Measurements from ENCODE around the gene AFM. TPM values are rescaled to one million over a fixed set of nuclear protein-coding genes. Genes with fewer than 3 reads are reported as not detected.

The AFM gene
- total and polyA plus RNA-seq, 4 donors, result 0.09 TPM; not detected in 3

DNA sequence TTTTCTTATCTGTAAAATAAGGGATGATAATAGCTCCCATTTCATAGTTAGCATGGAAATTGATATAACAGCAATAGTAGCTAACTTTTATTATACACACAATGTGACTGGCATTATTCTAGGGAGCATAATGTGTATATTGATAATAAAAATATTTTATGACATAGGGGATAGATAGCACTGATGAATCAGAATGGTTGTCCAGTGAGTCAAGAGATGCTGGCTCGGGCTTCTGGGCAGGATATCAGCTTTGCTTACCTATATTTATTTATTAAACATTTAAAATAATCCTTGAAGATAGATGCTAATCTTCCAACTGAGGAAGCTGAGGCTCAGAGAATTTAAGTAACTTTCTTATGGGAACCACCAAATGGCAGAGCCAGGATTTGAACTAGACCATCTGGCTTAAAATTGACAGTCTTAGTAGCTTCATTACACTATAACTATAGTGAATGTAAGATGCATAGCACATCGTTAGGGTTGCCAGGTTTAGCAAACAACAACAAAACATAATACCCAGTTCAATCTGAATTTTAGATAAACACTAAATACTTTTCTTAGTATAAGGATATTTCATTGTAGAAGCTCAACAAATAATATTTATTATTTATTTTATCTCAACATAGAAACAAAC, 42.8 kb upstream of the AFM start:
- WGBS, 2 donors, result 79 to 86% methylated on average over 2 of the region's 2 CpGs

DNA sequence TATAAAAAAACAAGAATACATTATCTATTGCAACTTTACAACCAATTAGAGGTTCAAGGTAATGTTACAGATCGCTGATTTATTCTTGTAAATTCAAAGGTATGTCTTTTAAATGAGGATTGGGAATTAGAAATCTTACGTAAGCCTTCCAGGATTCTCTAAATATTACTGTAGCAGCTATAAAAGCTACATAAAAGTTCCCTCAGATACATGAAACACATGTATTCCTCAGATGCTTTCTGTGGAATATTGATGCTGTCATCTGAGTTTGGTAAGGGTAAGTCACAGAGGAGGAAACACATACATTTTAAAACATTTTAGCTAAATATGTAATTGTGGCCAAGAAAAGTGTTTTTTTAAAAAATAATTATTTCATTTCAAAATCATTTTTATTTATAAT, 42.1 kb upstream of the AFM start:
- H3K4me3 ChIP-seq, result no peak overlapping the region

More for the DNA sequence above, 42.8 kb upstream of the AFM start:
- Histone ChIP-seq H3K27me3 (ENCODE audit: control insufficient read depth in 3 of 3, insufficient read depth in 3 of 3, low read length in 2 of 3) (no peaks in the 10 kb centered on the region), H3K9me3 (ENCODE audit: control insufficient read depth in 4 of 4, insufficient read depth in 3 of 4, low read length in 3 of 4) (no peaks in the 10 kb centered on the region), H3K27ac (ENCODE audit: low read depth in 1 of 2, low read length in 1 of 2) (no peak overlapping the region), H3K36me3 (ENCODE audit: control insufficient read depth in 4 of 4, insufficient read depth in 4 of 4, low read length in 4 of 4) (no peaks in the 10 kb centered on the region), H3K9ac (ENCODE audit: insufficient read depth in 1 of 2, low read length in 2 of 2) (no peak overlapping the region), H3K4me3 (no peak overlapping the region), H3K4me1 (ENCODE audit: control insufficient read depth in 5 of 5, insufficient read depth in 5 of 5, low read length in 5 of 5) (no peaks in the 10 kb centered on the region)
- DNase-seq (no peak), ATAC-seq (ENCODE audit: insufficient read depth, low FRiP score) (no peak)
- TF ChIP-seq, protein P1, sequence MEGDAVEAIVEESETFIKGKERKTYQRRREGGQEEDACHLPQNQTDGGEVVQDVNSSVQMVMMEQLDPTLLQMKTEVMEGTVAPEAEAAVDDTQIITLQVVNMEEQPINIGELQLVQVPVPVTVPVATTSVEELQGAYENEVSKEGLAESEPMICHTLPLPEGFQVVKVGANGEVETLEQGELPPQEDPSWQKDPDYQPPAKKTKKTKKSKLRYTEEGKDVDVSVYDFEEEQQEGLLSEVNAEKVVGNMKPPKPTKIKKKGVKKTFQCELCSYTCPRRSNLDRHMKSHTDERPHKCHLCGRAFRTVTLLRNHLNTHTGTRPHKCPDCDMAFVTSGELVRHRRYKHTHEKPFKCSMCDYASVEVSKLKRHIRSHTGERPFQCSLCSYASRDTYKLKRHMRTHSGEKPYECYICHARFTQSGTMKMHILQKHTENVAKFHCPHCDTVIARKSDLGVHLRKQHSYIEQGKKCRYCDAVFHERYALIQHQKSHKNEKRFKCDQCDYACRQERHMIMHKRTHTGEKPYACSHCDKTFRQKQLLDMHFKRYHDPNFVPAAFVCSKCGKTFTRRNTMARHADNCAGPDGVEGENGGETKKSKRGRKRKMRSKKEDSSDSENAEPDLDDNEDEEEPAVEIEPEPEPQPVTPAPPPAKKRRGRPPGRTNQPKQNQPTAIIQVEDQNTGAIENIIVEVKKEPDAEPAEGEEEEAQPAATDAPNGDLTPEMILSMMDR (IDR thresholded peaks at IDR 0.05; ENCODE audit: control extremely low read depth, extremely low read depth), result no peak

DNA sequence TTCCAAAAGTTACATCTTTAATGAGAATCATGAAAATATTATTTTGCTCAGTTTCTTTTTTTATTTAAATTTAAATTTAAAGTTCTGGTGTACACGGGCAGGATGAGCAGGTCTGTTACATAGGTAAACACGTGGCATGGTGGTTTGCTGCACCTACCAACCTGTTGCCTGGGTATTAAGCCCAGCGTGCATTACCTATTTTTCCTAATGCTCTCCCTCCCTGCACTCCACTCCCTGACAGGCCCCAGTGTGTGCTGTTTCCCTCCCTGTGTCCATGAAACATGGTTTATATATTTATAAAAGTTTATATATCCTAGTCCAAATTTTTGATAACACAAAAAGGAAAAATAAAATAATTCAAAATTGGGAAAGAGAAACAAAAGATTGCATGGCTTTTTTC, 41.6 kb upstream of the AFM start:
- Histone ChIP-seq H3K27me3 (ENCODE audit: control insufficient read depth in 3 of 3, insufficient read depth in 3 of 3, low read length in 2 of 3) (no peaks in the 10 kb centered on the region), H3K9ac (ENCODE audit: insufficient read depth in 1 of 2, low read length in 2 of 2) (no peak overlapping the region), H3K36me3 (ENCODE audit: control insufficient read depth in 4 of 4, insufficient read depth in 4 of 4, low read length in 4 of 4) (no peaks in the 10 kb centered on the region), H3K4me3 (no peak overlapping the region), H3K4me1 (ENCODE audit: control insufficient read depth in 5 of 5, insufficient read depth in 5 of 5, low read length in 5 of 5) (no peaks in the 10 kb centered on the region), H3K9me3 (ENCODE audit: control insufficient read depth in 4 of 4, insufficient read depth in 3 of 4, low read length in 3 of 4) (no peaks in the 10 kb centered on the region), H3K27ac (ENCODE audit: low read depth in 1 of 2, low read length in 1 of 2) (no peak overlapping the region)
- WGBS, 2 donors, result 81 to 88% methylated on average over 3 of the region's 3 CpGs
- TF ChIP-seq, protein P1 (IDR thresholded peaks at IDR 0.05; ENCODE audit: control extremely low read depth, extremely low read depth), result no peak
- no peak for DNase-seq
- no peak for ATAC-seq (ENCODE audit: insufficient read depth, low FRiP score)

More for the DNA sequence above, 42.1 kb upstream of the AFM start:
- no peak for ATAC-seq (ENCODE audit: insufficient read depth, low FRiP score)
- no peak overlapping the region for H3K9ac ChIP-seq (ENCODE audit: insufficient read depth in 1 of 2, low read length in 2 of 2)
- H3K9me3 ChIP-seq (ENCODE audit: control insufficient read depth in 4 of 4, insufficient read depth in 3 of 4, low read length in 3 of 4), result no peaks in the 10 kb centered on the region
- no peaks in the 10 kb centered on the region for H3K27me3 ChIP-seq (ENCODE audit: control insufficient read depth in 3 of 3, insufficient read depth in 3 of 3, low read length in 2 of 3)
- DNase-seq, result no peak
- 86 to 96% methylated on average over 2 of the region's 2 CpGs for WGBS, 2 donors
- TF ChIP-seq, protein P1 (IDR thresholded peaks at IDR 0.05; ENCODE audit: control extremely low read depth, extremely low read depth), result no peak
- H3K4me1 ChIP-seq (ENCODE audit: control insufficient read depth in 5 of 5, insufficient read depth in 5 of 5, low read length in 5 of 5), result no peaks in the 10 kb centered on the region
- H3K36me3 ChIP-seq (ENCODE audit: control insufficient read depth in 4 of 4, insufficient read depth in 4 of 4, low read length in 4 of 4), result no peaks in the 10 kb centered on the region
- no peak overlapping the region for H3K27ac ChIP-seq (ENCODE audit: low read depth in 1 of 2, low read length in 1 of 2)

DNA sequence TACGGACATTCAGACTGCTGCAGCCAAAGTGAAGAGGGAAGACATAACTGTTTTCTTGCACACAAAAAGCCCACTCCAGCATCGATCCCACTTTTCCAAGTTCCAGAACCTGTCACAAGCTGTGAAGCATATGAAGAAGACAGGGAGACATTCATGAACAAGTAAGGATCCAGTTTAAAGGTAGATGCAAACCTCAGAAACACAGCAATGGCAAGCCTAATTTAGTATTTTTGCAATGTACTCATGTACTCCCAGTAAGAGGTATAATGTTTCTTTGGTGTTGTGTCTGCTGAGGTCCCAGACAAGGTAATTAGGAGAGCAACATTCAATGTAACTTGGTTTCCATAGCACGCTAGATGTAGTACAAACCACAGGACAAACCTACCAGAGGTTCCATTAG, 40.9 kb upstream of the AFM start:
- 93 to 97% methylated on average over 3 of the region's 3 CpGs for WGBS, 2 donors
- Histone ChIP-seq H3K4me1 (ENCODE audit: control insufficient read depth in 5 of 5, insufficient read depth in 5 of 5, low read length in 5 of 5) (no peaks in the 10 kb centered on the region), H3K27me3 (ENCODE audit: control insufficient read depth in 3 of 3, insufficient read depth in 3 of 3, low read length in 2 of 3) (no peaks in the 10 kb centered on the region), H3K36me3 (ENCODE audit: control insufficient read depth in 4 of 4, insufficient read depth in 4 of 4, low read length in 4 of 4) (no peaks in the 10 kb centered on the region), H3K4me3 (no peak overlapping the region), H3K9ac (ENCODE audit: insufficient read depth in 1 of 2, low read length in 2 of 2) (no peak overlapping the region), H3K9me3 (ENCODE audit: control insufficient read depth in 4 of 4, insufficient read depth in 3 of 4, low read length in 3 of 4) (no peaks in the 10 kb centered on the region), H3K27ac (ENCODE audit: low read depth in 1 of 2, low read length in 1 of 2) (no peak overlapping the region)
- ATAC-seq (ENCODE audit: insufficient read depth, low FRiP score) (no peak), DNase-seq (no peak)
- TF ChIP-seq, protein P1 (IDR thresholded peaks at IDR 0.05; ENCODE audit: control extremely low read depth, extremely low read depth), result no peak

Data from lung (tissue), 12 donors.